Hair follicular keratinocyte (primary cell): ENCODE data around the gene FCRL6. TPM values are rescaled to one million over a fixed set of nuclear protein-coding genes. Genes with fewer than 3 reads are reported as not detected.

Source experiments
- total RNA-seq: library from RNA; depleted of rRNA; stranded (reverse); fragments of >200 nt; gene quantifications from 2 replicates; pipeline ENCODE4 v1.2.3, GENCODE V29; 2015

Gene FCRL6
- not detected in 2 replicates for total RNA-seq

GRCh38 chr1:159802111-159802510, at the start of gene FCRL6:
Gene FCRL6, plus strand, starts transcription at chr1:159802360. Its CDS starts 65 bp downstream, at chr1:159802425.

GRCh38 chr1:159780583-159781582, 21.3 kb upstream of the FCRL6 start, which contains the start of gene DUSP23:
Gene DUSP23, plus strand, starts transcription at chr1:159780962. Its CDS starts 139 bp downstream, at chr1:159781101.

GRCh38 chr1:159826441-159827101, 24.4 kb downstream of the FCRL6 start, which contains the start of gene SLAMF8:
Gene SLAMF8, plus strand, starts transcription at chr1:159826873. Its CDS starts 26 bp downstream, at chr1:159826899.

GRCh38 chr1:159862557-159862956, 60.4 kb downstream of the FCRL6 start, which contains the start of gene VSIG8:
Gene VSIG8, minus strand, starts transcription at chr1:159862657. Its CDS starts 136 bp downstream, at chr1:159862521.

Other genes with a start within 250 kb of the FCRL6 start
- gene APCS, start 214.5 kb upstream of the FCRL6 start, total RNA-seq: not detected in 2 replicates
- gene CRP, start 87.8 kb upstream of the FCRL6 start, total RNA-seq: not detected in 2 replicates
- gene DUSP23, start 21.4 kb upstream of the FCRL6 start, total RNA-seq: 53.3 and 54.1 TPM in 2 replicates
- gene SLAMF8, start 24.5 kb downstream of the FCRL6 start, total RNA-seq: 0.72 TPM in 1 of 2 replicates, not detected in the other
- gene VSIG8, start 60.3 kb downstream of the FCRL6 start, total RNA-seq: not detected in 2 replicates
- 0.11 and 0.55 TPM in 2 replicates for gene CFAP45, start 97.8 kb downstream of the FCRL6 start, total RNA-seq
- gene TAGLN2, start 123.1 kb downstream of the FCRL6 start, total RNA-seq: 799 and 829 TPM in 2 replicates
- gene IGSF9, start 143.3 kb downstream of the FCRL6 start, total RNA-seq: 4.7 and 6.2 TPM in 2 replicates
- 2.5 TPM in 1 of 2 replicates, not detected in the other for gene SLAMF9, start 151.9 kb downstream of the FCRL6 start, total RNA-seq
- gene PIGM, start 229.6 kb downstream of the FCRL6 start, total RNA-seq: 0.94 and 1.4 TPM in 2 replicates